ENCODE measurements around the gene MTHFSD.

- TF ChIP-seq POLR2A (IDR thresholded peaks at IDR 0.05) (no peak), CTCF (IDR thresholded peaks at IDR 0.05) (peak in 5 of 6 experiments; percentile 13 to 40 (median 34))
Observed at GRCh38 chr16:86575754-86576557, 20.9 kb upstream of the MTHFSD start.
